ENCODE measurements around the gene CLK2.

DNA sequence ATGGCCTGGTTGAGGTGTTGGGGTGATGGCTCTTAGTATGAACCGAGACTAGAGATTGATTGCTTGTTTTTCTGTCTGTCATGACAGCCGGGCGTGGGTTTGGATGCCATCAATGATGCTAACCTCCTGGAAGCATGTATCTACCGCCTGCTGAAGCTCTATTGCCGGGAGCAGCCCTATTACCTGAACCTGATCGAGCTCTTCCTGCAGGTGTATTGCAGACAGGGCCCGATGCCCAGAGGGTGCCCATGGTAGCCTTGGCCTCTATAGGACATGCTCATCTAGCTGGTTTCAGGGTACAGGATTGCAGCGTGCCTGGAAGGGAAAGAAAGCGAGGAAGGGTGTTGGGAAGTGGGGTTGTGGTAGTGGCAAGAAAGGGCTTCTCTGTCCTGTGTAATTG lies 44.8 kb upstream of the CLK2 start:
- TF ChIP-seq, protein P1, sequence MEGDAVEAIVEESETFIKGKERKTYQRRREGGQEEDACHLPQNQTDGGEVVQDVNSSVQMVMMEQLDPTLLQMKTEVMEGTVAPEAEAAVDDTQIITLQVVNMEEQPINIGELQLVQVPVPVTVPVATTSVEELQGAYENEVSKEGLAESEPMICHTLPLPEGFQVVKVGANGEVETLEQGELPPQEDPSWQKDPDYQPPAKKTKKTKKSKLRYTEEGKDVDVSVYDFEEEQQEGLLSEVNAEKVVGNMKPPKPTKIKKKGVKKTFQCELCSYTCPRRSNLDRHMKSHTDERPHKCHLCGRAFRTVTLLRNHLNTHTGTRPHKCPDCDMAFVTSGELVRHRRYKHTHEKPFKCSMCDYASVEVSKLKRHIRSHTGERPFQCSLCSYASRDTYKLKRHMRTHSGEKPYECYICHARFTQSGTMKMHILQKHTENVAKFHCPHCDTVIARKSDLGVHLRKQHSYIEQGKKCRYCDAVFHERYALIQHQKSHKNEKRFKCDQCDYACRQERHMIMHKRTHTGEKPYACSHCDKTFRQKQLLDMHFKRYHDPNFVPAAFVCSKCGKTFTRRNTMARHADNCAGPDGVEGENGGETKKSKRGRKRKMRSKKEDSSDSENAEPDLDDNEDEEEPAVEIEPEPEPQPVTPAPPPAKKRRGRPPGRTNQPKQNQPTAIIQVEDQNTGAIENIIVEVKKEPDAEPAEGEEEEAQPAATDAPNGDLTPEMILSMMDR (conservative IDR thresholded peaks at IDR 0.05) = no peak
- no peak for TF ChIP-seq ZFX (IDR thresholded peaks at IDR 0.05)

Measured in C4-2B (cell line).